K562 (cell line): ENCODE measurements around the gene UTS2R. TPM values are rescaled to one million over a fixed set of nuclear protein-coding genes. Genes with fewer than 3 reads are reported as not detected.

Experiments
- C11orf30 ChIP-seq: fragments of 450-650 bp; IDR thresholded peaks from 2 replicates; pipeline ENCODE4 v1.6.1; 2016; ENCODE audit warnings: low read depth, mild to moderate bottlenecking
- CBFA2T3 ChIP-seq: fragments of 450-650 bp; IDR thresholded peaks from 2 replicates; pipeline ENCODE4 v1.6.1; 2017
- CEBPG ChIP-seq, 3 experiments: fragments of 200-800 bp in 1 of 3; sonication (Bioruptor generic) in 1 of 3; sonication (generic) in 1 of 3; formaldehyde crosslinking in 1 of 3; IDR thresholded peaks in 2 of 3; conservative IDR thresholded peaks in 1 of 3; 2 replicates each; pipeline versions ENCODE4 v1.6.1 to v1.8.0; 2016 to 2022; ENCODE audit warnings: missing compliant biosample characterization in 2 of 3, missing genetic modification characterization in 2 of 3, mild to moderate bottlenecking in 1 of 3, missing genetic modification reagents in 1 of 3
- NFIC ChIP-seq: fragments of 450-650 bp; IDR thresholded peaks from 2 replicates; pipeline ENCODE4 v1.6.1; 2017; ENCODE audit warnings: mild to moderate bottlenecking, inconsistent platforms
- NFIX ChIP-seq: fragments of 250-450 bp; sonication (Bioruptor Pico); IDR thresholded peaks from 2 replicates; pipeline ENCODE4 v1.4.0; 2020; ENCODE audit warnings: low read depth, mild to moderate bottlenecking, moderate library complexity
- PHTF2 ChIP-seq: fragments of 250-450 bp; sonication (Bioruptor Pico); IDR thresholded peaks from 2 replicates; pipeline ENCODE4 v1.5.0; 2021; ENCODE audit warnings: mild to moderate bottlenecking
- PTBP1 ChIP-seq: fragments of 200-400 bp; formaldehyde crosslinking; IDR thresholded peaks from 2 replicates; pipeline ENCODE4 v1.6.1; 2017; ENCODE audit warnings: low read depth, low read length
- RFX7 ChIP-seq: fragments of 250-450 bp; sonication (Bioruptor Pico); IDR thresholded peaks from 2 replicates; pipeline ENCODE4 v1.5.1; 2021; ENCODE audit warnings: mild to moderate bottlenecking
- ZBTB7A ChIP-seq: IDR thresholded peaks from 2 replicates; pipeline ENCODE4 v1.6.1; 2011; ENCODE audit warnings: low read depth, mild to moderate bottlenecking, low read length, moderate library complexity, borderline replicate concordance; ENCODE audit not compliant: control insufficient read depth
- ZNF263 ChIP-seq: sonication (generic); formaldehyde crosslinking; IDR thresholded peaks from 2 replicates; pipeline ENCODE4 v1.8.0; 2022; ENCODE audit warnings: mild to moderate bottlenecking, missing genetic modification reagents, borderline replicate concordance
- polyA plus RNA-seq, 8 experiments: library from polyadenylated mRNA; depleted of rRNA in 4 of 8; stranded (reverse) in 5 of 8; unstranded in 3 of 8; fragments of >200 nt; fragmentation: Nextera tagmentation in 2 of 8; fragmentation: Illumina TruSeq in 1 of 8; extraction: Ambion mirVana in 2 of 8; extraction: Trizol in 1 of 8; gene quantifications; 2 replicates each; pipeline versions ENCODE4 v1.2.1 to v1.2.3, GENCODE V29; 2011 to 2014; ENCODE audit warnings: inconsistent platforms in 1 of 8, missing spikeins in 1 of 8
- total RNA-seq, 7 experiments: library from RNA; depleted of rRNA in 6 of 7; stranded (reverse); fragments of >200 nt in 6 of 7; fragmentation: Illumina TruSeq in 2 of 7; extraction: Trizol in 2 of 7; gene quantifications; 2 replicates each; pipeline versions ENCODE4 v1.2.1 to v1.2.3, GENCODE V29; 2011 to 2021; ENCODE audit warnings: low replicate concordance in 1 of 7
- TF ChIP-seq, protein P1 (sequence below): sonication (generic); formaldehyde crosslinking; IDR thresholded peaks from 2 replicates; pipeline ENCODE4 v1.8.1; 2023; ENCODE audit warnings: mild to moderate bottlenecking, missing genetic modification reagents

The UTS2R gene
- total and polyA plus RNA-seq, 9 of the 15 experiments (the other 6 are each of a cell fraction or from before 2014, with no cell fraction given): 0.22 TPM; not detected in 8

DNA sequence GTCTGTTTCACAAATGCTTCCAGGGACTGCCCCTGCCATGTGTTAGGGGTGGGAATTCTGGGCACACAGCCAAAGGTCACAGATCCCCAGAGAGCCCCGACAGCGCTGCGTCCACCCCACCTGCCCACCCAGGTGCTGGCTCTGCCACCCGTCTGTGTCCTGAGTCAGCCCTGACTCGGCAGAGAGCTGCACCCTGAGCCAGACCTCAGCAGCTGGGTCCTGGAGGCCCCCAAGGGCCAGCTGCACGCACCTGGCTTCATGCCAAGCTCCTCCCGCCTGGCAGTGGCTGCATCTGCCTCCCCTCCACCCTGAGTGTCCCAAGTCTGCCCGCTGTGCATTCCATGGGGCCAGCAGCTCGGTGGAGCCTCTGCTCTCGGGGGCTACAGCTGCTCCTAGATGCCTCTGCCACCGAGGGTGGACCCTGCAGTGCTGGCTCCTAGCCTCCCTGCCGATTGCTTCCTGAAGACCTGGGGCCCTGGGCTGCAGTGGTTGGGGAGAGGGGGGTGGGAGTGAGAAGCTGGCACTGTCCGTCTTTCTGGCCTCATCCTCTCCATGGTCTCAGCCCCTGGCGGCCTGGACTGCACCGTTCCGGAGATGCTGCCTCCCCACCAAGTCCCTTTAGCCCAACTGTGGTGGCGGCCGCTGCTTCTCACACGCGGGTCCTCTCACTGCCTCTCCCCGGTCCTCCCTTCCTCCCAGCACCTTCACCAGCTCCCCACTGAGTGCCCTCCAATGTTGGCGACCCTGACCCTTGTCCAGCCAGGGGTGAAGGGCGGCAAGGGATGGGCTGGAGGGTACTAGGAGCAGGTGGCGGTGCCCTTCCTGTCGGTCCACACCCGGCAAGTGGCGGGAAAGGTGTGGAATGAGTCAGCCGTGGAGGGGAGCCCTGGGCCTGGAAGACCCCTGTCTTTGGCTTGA lies 41.0 kb upstream of the UTS2R start (continued):
- TF ChIP-seq ZNF263 (peak; percentile 31; the same call in 1 of the 2 replicates), C11orf30 (no peak), PTBP1 (no peak), PHTF2 (CRISPR knock-in tag) (no peak), NFIX (CRISPR knock-in tag) (peak; percentile 19; the same call in 1 of the 2 replicates), CBFA2T3 (peak; percentile 59), CEBPG (CRISPR knock-in tag; IDR thresholded peaks at IDR 0.05) (no peak), CEBPG (tag; conservative IDR thresholded peaks at IDR 0.05 in 1 of 2, IDR thresholded peaks at IDR 0.05 in 1 of 2) (no peak), RFX7 (no peak), NFIC (peak; percentile 96), ZBTB7A (peak; percentile 48; the same call in 1 of the 2 replicates)
- TF ChIP-seq, protein P1, sequence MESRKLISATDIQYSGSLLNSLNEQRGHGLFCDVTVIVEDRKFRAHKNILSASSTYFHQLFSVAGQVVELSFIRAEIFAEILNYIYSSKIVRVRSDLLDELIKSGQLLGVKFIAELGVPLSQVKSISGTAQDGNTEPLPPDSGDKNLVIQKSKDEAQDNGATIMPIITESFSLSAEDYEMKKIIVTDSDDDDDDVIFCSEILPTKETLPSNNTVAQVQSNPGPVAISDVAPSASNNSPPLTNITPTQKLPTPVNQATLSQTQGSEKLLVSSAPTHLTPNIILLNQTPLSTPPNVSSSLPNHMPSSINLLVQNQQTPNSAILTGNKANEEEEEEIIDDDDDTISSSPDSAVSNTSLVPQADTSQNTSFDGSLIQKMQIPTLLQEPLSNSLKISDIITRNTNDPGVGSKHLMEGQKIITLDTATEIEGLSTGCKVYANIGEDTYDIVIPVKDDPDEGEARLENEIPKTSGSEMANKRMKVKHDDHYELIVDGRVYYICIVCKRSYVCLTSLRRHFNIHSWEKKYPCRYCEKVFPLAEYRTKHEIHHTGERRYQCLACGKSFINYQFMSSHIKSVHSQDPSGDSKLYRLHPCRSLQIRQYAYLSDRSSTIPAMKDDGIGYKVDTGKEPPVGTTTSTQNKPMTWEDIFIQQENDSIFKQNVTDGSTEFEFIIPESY (CRISPR knock-in tag): peak; percentile 98
